GM23338 (cell line): ENCODE results near the gene MTARC1. TPM values are rescaled to one million over a fixed set of nuclear protein-coding genes. Genes with fewer than 3 reads are reported as not detected.

Experiments used
- ATAC-seq: fragments of 200-7000 bp; cut with Tn5 transposase; 3 replicates; pipeline ENCODE4 v1.9.1; 2020
- DNase-seq: peaks from one replicate; pipeline ENCODE4 v3.0.0-alpha.2; 2015; ENCODE audit warnings: low spot score
- H2AFZ ChIP-seq: fragments of 200-600 bp; sonication (generic); 2 replicates; pipeline ENCODE4 v1.8.0; 2016; ENCODE audit warnings: antibody characterized with exemption, mild to moderate bottlenecking, moderate library complexity
- H3F3A ChIP-seq: fragments of 200-600 bp; sonication (generic); replicated peaks from 2 replicates; pipeline ENCODE4 v1.8.0; 2017; ENCODE audit warnings: antibody characterized with exemption, mixed run types, low read depth
- H3K27ac ChIP-seq: fragments of 200-600 bp; sonication (generic); 2 replicates; pipeline ENCODE4 v1.6.1; 2016; ENCODE audit warnings: low read depth
- H3K27me3 ChIP-seq: fragments of 200-600 bp; sonication (generic); 2 replicates; pipeline ENCODE4 v1.8.0; 2016; ENCODE audit warnings: mild to moderate bottlenecking, mixed run types, moderate library complexity; ENCODE audit not compliant: insufficient read depth
- H3K36me3 ChIP-seq: fragments of 200-600 bp; sonication (generic); 2 replicates; pipeline ENCODE4 v1.8.0; 2016; ENCODE audit warnings: mild to moderate bottlenecking; ENCODE audit not compliant: insufficient read depth
- H3K4me1 ChIP-seq: fragments of 200-600 bp; sonication (generic); 2 replicates; pipeline ENCODE4 v1.8.0; 2016; ENCODE audit warnings: mild to moderate bottlenecking, moderate library complexity; ENCODE audit not compliant: insufficient read depth
- H3K4me2 ChIP-seq: fragments of 200-600 bp; sonication (generic); 2 replicates; pipeline ENCODE4 v1.7.1; 2017; ENCODE audit warnings: mixed run types
- H3K4me3 ChIP-seq: fragments of 200-600 bp; sonication (generic); 2 replicates; pipeline ENCODE4 v1.6.1; 2016; ENCODE audit warnings: mixed run types
- H3K79me2 ChIP-seq: fragments of 200-600 bp; sonication (generic); replicated peaks from 2 replicates; pipeline ENCODE4 v1.8.0; 2017; ENCODE audit warnings: mild to moderate bottlenecking; ENCODE audit not compliant: insufficient read depth
- H3K9me2 ChIP-seq: fragments of 200-600 bp; sonication (generic); 2 replicates; pipeline ENCODE4 v1.8.0; 2017; ENCODE audit not compliant: insufficient read depth
- H4K20me1 ChIP-seq: fragments of 200-600 bp; sonication (generic); replicated peaks from 2 replicates; pipeline ENCODE4 v1.8.0; 2017; ENCODE audit warnings: mild to moderate bottlenecking; ENCODE audit not compliant: insufficient read depth
- H3K27ac Mint-ChIP-seq: 2 replicates; pipeline ENCODE4 v1.8.0; 2020; ENCODE audit warnings: inconsistent platforms, mild to moderate bottlenecking, moderate library complexity, mixed read lengths
- H3K27me3 Mint-ChIP-seq: 3 replicates; pipeline ENCODE4 v1.8.0; 2022; ENCODE audit warnings: low read depth, mild to moderate bottlenecking, moderate library complexity, mixed read lengths, inconsistent platforms; ENCODE audit not compliant: insufficient read depth, poor library complexity
- H3K36me3 Mint-ChIP-seq: 3 replicates; pipeline ENCODE4 v1.8.0; 2021; ENCODE audit warnings: low read depth, mild to moderate bottlenecking, inconsistent platforms, moderate library complexity, mixed read lengths
- H3K4me1 Mint-ChIP-seq: 3 replicates; pipeline ENCODE4 v1.8.0; 2020; ENCODE audit warnings: mild to moderate bottlenecking, inconsistent platforms, mixed read lengths
- H3K4me3 Mint-ChIP-seq: 3 replicates; pipeline ENCODE4 v1.8.0; 2021; ENCODE audit warnings: moderate library complexity, mild to moderate bottlenecking, inconsistent platforms, mixed read lengths
- H3K9me3 Mint-ChIP-seq: 3 replicates; pipeline ENCODE4 v1.8.0; 2020; ENCODE audit warnings: moderate library complexity, mild to moderate bottlenecking, inconsistent platforms, mixed read lengths
- CREB1 ChIP-seq: fragments of 250-450 bp; sonication (Bioruptor Pico); IDR thresholded peaks from 2 replicates; pipeline ENCODE4 v1.5.0; 2020; ENCODE audit warnings: low read depth, mild to moderate bottlenecking, moderate library complexity
- CTCF ChIP-seq, 2 experiments: fragments of 200-600 bp in 1 of 2; sonication (generic) in 1 of 2; conservative IDR thresholded peaks; 2 replicates each; pipeline versions ENCODE4 v1.5.1 to v1.6.1; 2016 to 2017; ENCODE audit warnings: antibody characterized with exemption in 2 of 2, low read depth in 2 of 2, mild to moderate bottlenecking in 2 of 2, moderate library complexity in 1 of 2
- ETS1 ChIP-seq: IDR thresholded peaks from 2 replicates; pipeline ENCODE4 v1.6.1; 2016; ENCODE audit warnings: antibody characterized with exemption
- EZH2 ChIP-seq: fragments of 200-600 bp; sonication (generic); IDR thresholded peaks from one replicate; pipeline ENCODE4 v1.8.0; 2017; ENCODE audit warnings: antibody characterized with exemption, mild to moderate bottlenecking, low read depth; ENCODE audit not compliant: unreplicated experiment
- EZH2phosphoT487 ChIP-seq: fragments of 200-600 bp; sonication (generic); IDR thresholded peaks from one replicate; pipeline ENCODE4 v1.8.1; 2018; ENCODE audit warnings: antibody characterized with exemption; ENCODE audit not compliant: unreplicated experiment
- JUNB ChIP-seq: IDR thresholded peaks from one replicate; pipeline ENCODE4 v1.6.1; 2016; ENCODE audit warnings: antibody characterized with exemption; ENCODE audit not compliant: unreplicated experiment
- NANOG ChIP-seq: IDR thresholded peaks from 2 replicates; pipeline ENCODE4 v1.6.1; 2016; ENCODE audit warnings: antibody characterized with exemption, borderline replicate concordance
- POLR2AphosphoS5 ChIP-seq: IDR thresholded peaks from 2 replicates; pipeline ENCODE4 v1.6.1; 2016; ENCODE audit warnings: antibody characterized with exemption, low read depth
- REST ChIP-seq: IDR thresholded peaks from one replicate; pipeline ENCODE4 v1.6.1; 2018; ENCODE audit warnings: antibody characterized with exemption; ENCODE audit not compliant: unreplicated experiment
- STAT1 ChIP-seq: IDR thresholded peaks from one replicate; pipeline ENCODE4 v1.6.1; 2016; ENCODE audit warnings: antibody characterized with exemption; ENCODE audit not compliant: unreplicated experiment
- ZNF114 ChIP-seq: fragments of 250-450 bp; sonication (Bioruptor Pico); IDR thresholded peaks from 2 replicates; pipeline ENCODE4 v1.5.0; 2020; ENCODE audit warnings: mild to moderate bottlenecking, moderate library complexity
- ZNF331 ChIP-seq: fragments of 250-450 bp; sonication (Bioruptor Pico); IDR thresholded peaks from 2 replicates; pipeline ENCODE4 v1.5.0; 2020; ENCODE audit warnings: low read depth, mild to moderate bottlenecking, moderate library complexity
- ZNF462 ChIP-seq: fragments of 250-450 bp; sonication (Bioruptor Pico); IDR thresholded peaks from 2 replicates; pipeline ENCODE4 v1.5.0; 2020; ENCODE audit warnings: mild to moderate bottlenecking, moderate library complexity
- polyA plus RNA-seq: library from polyadenylated mRNA; unstranded; fragments of >200 nt; fragmentation: Nextera tagmentation; extraction: Ambion mirVana; gene quantifications from 2 replicates; pipeline ENCODE4 v1.2.1, GENCODE V29; 2016
- total RNA-seq: library from RNA; depleted of rRNA; stranded (reverse); fragments of >200 nt; shearing (Covaris generic); gene quantifications from 2 replicates; pipeline ENCODE4 v1.2.3, GENCODE V29; 2014

MTARC1 gene
- total and polyA plus RNA-seq, 2 experiments from 2014 or later = 33.9 to 34.6 TPM

GRCh38 chr1:220791285-220791684 lies 4.6 kb downstream of the MTARC1 start:
- Mint-ChIP-seq H3K36me3 (peaks cover 17% of the 10 kb centered on the region), H3K4me1 (no peaks in the 10 kb centered on the region), H3K9me3 (no peaks in the 10 kb centered on the region), H3K4me3 (no peak overlapping the region), H3K27me3 (peaks cover 5% of the 10 kb centered on the region), H3K27ac (no peak overlapping the region)
- Histone ChIP-seq H3K27ac (no peak overlapping the region), H3K4me1 (peaks cover 10% of the 10 kb centered on the region), H3K79me2 (peaks cover 34% of the 10 kb centered on the region), H2AFZ (no peak overlapping the region), H3K9me2 (no peaks in the 10 kb centered on the region), H3K27me3 (no peaks in the 10 kb centered on the region), H3F3A (no peaks in the 10 kb centered on the region), H4K20me1 (peaks cover 20% of the 10 kb centered on the region), H3K36me3 (0 out of 2 replicates have a peak, but pooled peaks cover 6% of the 10 kb centered on the region), H3K4me3 (no peak overlapping the region), H3K4me2 (no peak overlapping the region)
- ATAC-seq (no peak), DNase-seq (no peak)
- no peak for TF ChIP-seq ZNF331 (CRISPR knock-in tag)
- no peak for TF ChIP-seq JUNB
- TF ChIP-seq CTCF (conservative IDR thresholded peaks at IDR 0.05; ENCODE audit: low read depth in 2 of 2) = no peak
- TF ChIP-seq EZH2 = no peak
- TF ChIP-seq REST = no peak
- no peak for TF ChIP-seq EZH2phosphoT487
- no peak for TF ChIP-seq ZNF114 (CRISPR knock-in tag)
- TF ChIP-seq ZNF462 = no peak
- TF ChIP-seq NANOG = no peak
- no peak for TF ChIP-seq CREB1
- no peak for TF ChIP-seq STAT1
- TF ChIP-seq ETS1 = no peak
- no peak for TF ChIP-seq POLR2AphosphoS5
